Measurements from ENCODE around the gene GJB1. TPM values are rescaled to one million over a fixed set of nuclear protein-coding genes. Genes with fewer than 3 reads are reported as not detected.

Gene GJB1
- total and polyA plus RNA-seq, 2 of the 4 experiments (the other 2 are of a cell fraction): not detected

- H3K18ac ChIP-seq (ENCODE audit: low read depth, low read length): no peak overlapping the region
- ChIA-PET POLR2A (ENCODE audit: unreplicated experiment) (no interaction called here), CTCF (no interaction called here)
- intact Hi-C loops (cut with micrococcal nuclease) (no loop called here), in situ Hi-C loops (cut with MboI; ENCODE audit: low sequenced_read_pairs) (no loop called here), dilution Hi-C loops (cut with HindIII; ENCODE audit: low sequenced_read_pairs, unreplicated experiment) (no loop called here)
- no peak overlapping the region for H4K5ac ChIP-seq (ENCODE audit: low read depth, low read length)
- H2AK5ac ChIP-seq (ENCODE audit: low read depth, low read length): no peak overlapping the region
- no peak overlapping the region for H2AK9ac ChIP-seq (replicated peaks; ENCODE audit: low read depth, low read length, poor library complexity)
- peaks cover 23% of the 10 kb centered on the region for H3K27me3 ChIP-seq (ENCODE audit: control insufficient read depth, insufficient read depth, low read length)
- no peak overlapping the region for H3K9ac ChIP-seq (ENCODE audit: low read depth, low read length)
- no peak overlapping the region for H2BK20ac ChIP-seq (ENCODE audit: low read depth, low read length)
- no peak overlapping the region for H4K91ac ChIP-seq (ENCODE audit: insufficient read depth, low read depth, low read length)
- no peak overlapping the region for H2BK15ac ChIP-seq (ENCODE audit: low read depth, low read length)
- H4K8ac ChIP-seq (ENCODE audit: low read depth in 2 of 2, low read length in 2 of 2): no peak overlapping the region
- no peak overlapping the region for H3K23ac ChIP-seq (ENCODE audit: low read depth, low read length)
- 43% methylated on average over 4 of the region's 6 CpGs; no CpG with 5 or more reads in 1 of the 2 experiments for WGBS, 2 experiments (ENCODE audit: extremely low coverage in 2 of 2, insufficient read length in 1 of 2)
- H3K4me1 ChIP-seq (ENCODE audit: control insufficient read depth, insufficient read depth, low read length): no peaks in the 10 kb centered on the region
- no peaks in the 10 kb centered on the region for H3K9me1 ChIP-seq (ENCODE audit: insufficient read depth, low read length)
- H3K27ac ChIP-seq (ENCODE audit: insufficient read depth, low read length): no peak overlapping the region
- no peak overlapping the region for H3K4ac ChIP-seq (ENCODE audit: low read depth, low read length)
- H3K4me2 ChIP-seq (ENCODE audit: low read depth, low read length): no peak overlapping the region
- no peak for TF ChIP-seq RAD21 (IDR thresholded peaks at IDR 0.05; ENCODE audit: low read length)
- TF ChIP-seq USF2 (IDR thresholded peaks at IDR 0.05; ENCODE audit: low read depth, low read length): no peak
- no peak for TF ChIP-seq ELK1 (IDR thresholded peaks at IDR 0.05; ENCODE audit: borderline replicate concordance, low read depth, low read length)
- TF ChIP-seq MAZ (IDR thresholded peaks at IDR 0.05; ENCODE audit: borderline replicate concordance, low read depth, low read length): no peak
- no peak overlapping the region for H2AFZ ChIP-seq (replicated peaks; ENCODE audit: low read length, poor library complexity)
- no peaks in the 10 kb centered on the region for H3K79me1 ChIP-seq (ENCODE audit: low read depth in 1 of 2, low read length in 2 of 2)
- ATAC-seq (ENCODE audit: low read depth): no peak
- no TSS peak for BruUV-seq (replicated peaks)
- H2BK120ac ChIP-seq (ENCODE audit: low read depth, low read length): no peak overlapping the region
- H3K9me3 ChIP-seq (ENCODE audit: control insufficient read depth, insufficient read depth, low read length): no peaks in the 10 kb centered on the region
- no peak overlapping the region for H3K14ac ChIP-seq (replicated peaks; ENCODE audit: low read depth, low read length)
- no peak overlapping the region for H3K4me3 ChIP-seq (ENCODE audit: insufficient read depth, low read depth, low read length)
- no peak for DNase-seq
- no peaks in the 10 kb centered on the region for H4K20me1 ChIP-seq (ENCODE audit: insufficient read depth, low read length)
- H2BK5ac ChIP-seq (ENCODE audit: low read depth, low read length, poor library complexity, severe bottlenecking): no peak overlapping the region
- no peak overlapping the region for H3K56ac ChIP-seq (ENCODE audit: extremely low read depth, insufficient read depth, low read length)
- no peaks in the 10 kb centered on the region for H3K36me3 ChIP-seq (ENCODE audit: control insufficient read depth, insufficient read depth, low read length)
Observed at GRCh38 chrX:71216485-71216884, 6.5 kb upstream of the GJB1 start.

All from IMR-90 (cell line).